A549 (cell line): ENCODE results near the gene CLSTN1. TPM values are rescaled to one million over a fixed set of nuclear protein-coding genes. Genes with fewer than 3 reads are reported as not detected.

ENCODE experiments used
- ATAC-seq, 2 experiments: fragments of 200-7000 bp in 1 of 2; fragments of >200 bp in 1 of 2; cut with Nextera tagmentation in 1 of 2; cut with Tn5 transposase in 1 of 2; 3 replicates each; pipeline versions ENCODE4 v1.8.0 to v1.9.1; 2018 to 2020; ENCODE audit warnings: mild to moderate bottlenecking in 1 of 2, moderate library complexity in 1 of 2
- CTCF ChIA-PET: fragments of 300-600 bp; sonication (Branson Sonifier 250); formaldehyde crosslinking; extraction: SDS; loops from one replicate; lab custom pipeline; 2021; ENCODE audit warnings: antibody characterized with exemption, inconsistent platforms; lab: Yijun Ruan, JAX
- POLR2A ChIA-PET: fragments of 350-600 bp; formaldehyde crosslinking; extraction: SDS; loops from one replicate; lab custom pipeline; 2021; ENCODE audit warnings: antibody characterized with exemption, inconsistent platforms; lab: Yijun Ruan, JAX
- DNase-seq, 2 experiments: peaks; one replicate each; pipeline versions ENCODE4 v3.0.0 to v3.0.0-alpha.2; 2011 to 2016; ENCODE audit warnings: low read depth in 1 of 2, low spot score in 1 of 2
- FAIRE-seq: peaks from 2 replicates; lab custom pipeline; 2011; peaks lifted over from hg19 to GRCh38; lab: Jason Lieb, UNC
- H3K27ac ChIP-seq, 2 experiments: fragments of >200 bp; sonication (Bioruptor Twin); formaldehyde crosslinking; 3 replicates each; pipeline ENCODE4 v1.5.1; 2016 to 2017
- H3K4me1 ChIP-seq: fragments of >200 bp; sonication (Bioruptor Twin); formaldehyde crosslinking; 3 replicates; pipeline ENCODE4 v1.6.1; 2016
- H3K4me2 ChIP-seq: fragments of >200 bp; sonication (Bioruptor Twin); formaldehyde crosslinking; 3 replicates; pipeline ENCODE4 v1.6.1; 2016
- H3K4me3 ChIP-seq: fragments of >200 bp; sonication (Bioruptor Twin); formaldehyde crosslinking; 3 replicates; pipeline ENCODE4 v1.5.1; 2016
- H3K9me3 ChIP-seq: fragments of >200 bp; sonication (Bioruptor Twin); formaldehyde crosslinking; 3 replicates; pipeline ENCODE4 v1.6.1; 2016
- CBX2 ChIP-seq: fragments of 200-600 bp; sonication (generic); IDR thresholded peaks from 2 replicates; pipeline ENCODE4 v1.6.1; 2016; ENCODE audit warnings: low read depth, mild to moderate bottlenecking, borderline replicate concordance
- CBX8 ChIP-seq: fragments of 200-600 bp; sonication (generic); IDR thresholded peaks from 2 replicates; pipeline ENCODE4 v1.6.1; 2016
- EHF ChIP-seq: fragments of 250-450 bp; sonication (Bioruptor Pico); IDR thresholded peaks from 2 replicates; pipeline ENCODE4 v1.5.0; 2020; ENCODE audit warnings: mild to moderate bottlenecking
- EHMT2 ChIP-seq: fragments of 200-600 bp; sonication (generic); IDR thresholded peaks from 2 replicates; pipeline ENCODE4 v1.6.1; 2016; ENCODE audit warnings: antibody characterized with exemption, low read depth, mild to moderate bottlenecking, moderate library complexity
- EP300 ChIP-seq, 2 experiments: fragments of >200 bp; sonication (Bioruptor Twin); formaldehyde crosslinking; IDR thresholded peaks; 2 replicates in 1 of 2; 3 replicates in 1 of 2; pipeline ENCODE4 v1.6.1; 2016 to 2017
- FOSB ChIP-seq: fragments of 250-450 bp; sonication (Bioruptor Pico); IDR thresholded peaks from 2 replicates; pipeline ENCODE4 v1.5.0; 2020; ENCODE audit warnings: mild to moderate bottlenecking, moderate library complexity
- FOSL2 ChIP-seq, 2 experiments: fragments of 450-650 bp in 1 of 2; fragments of >200 bp in 1 of 2; sonication (Bioruptor Twin) in 1 of 2; formaldehyde crosslinking; IDR thresholded peaks; 2 replicates each; pipeline versions ENCODE4 v1.5.0 to v1.6.1; 2016 to 2020; ENCODE audit warnings: mild to moderate bottlenecking in 1 of 2, moderate library complexity in 1 of 2
- HDAC2 ChIP-seq: fragments of 200-600 bp; sonication (generic); IDR thresholded peaks from 2 replicates; pipeline ENCODE4 v1.6.1; 2016
- HOXB13 ChIP-seq: fragments of 250-450 bp; sonication (Bioruptor Pico); IDR thresholded peaks from 2 replicates; pipeline ENCODE4 v1.5.0; 2020; ENCODE audit warnings: low read depth, mild to moderate bottlenecking, moderate library complexity
- JUN ChIP-seq, 2 experiments: fragments of >200 bp; sonication (Bioruptor Twin); formaldehyde crosslinking; IDR thresholded peaks; 2 replicates in 1 of 2; 3 replicates in 1 of 2; pipeline ENCODE4 v1.6.1; 2016 to 2017
- KDM5A ChIP-seq: fragments of 200-600 bp; sonication (generic); IDR thresholded peaks from 2 replicates; pipeline ENCODE4 v1.6.1; 2016; ENCODE audit warnings: antibody characterized with exemption, mild to moderate bottlenecking
- MYC ChIP-seq: IDR thresholded peaks from 2 replicates; pipeline ENCODE4 v1.6.1; 2012; ENCODE audit warnings: mild to moderate bottlenecking, inconsistent platforms, low read length, improper control_type of control experiment, borderline replicate concordance
- NR3C1 ChIP-seq: fragments of >200 bp; sonication (Bioruptor Twin); formaldehyde crosslinking; IDR thresholded peaks from 3 replicates; pipeline ENCODE4 v1.6.1; 2017
- PHF8 ChIP-seq: fragments of 200-600 bp; sonication (generic); IDR thresholded peaks from 2 replicates; pipeline ENCODE4 v1.6.1; 2016; ENCODE audit warnings: low read depth, mild to moderate bottlenecking, antibody characterized with exemption, moderate library complexity, borderline replicate concordance
- POLR2A ChIP-seq: IDR thresholded peaks from 2 replicates; pipeline ENCODE4 v1.6.1; 2012; ENCODE audit warnings: mild to moderate bottlenecking, low read length
- RCOR1 ChIP-seq: fragments of 150-350 bp; IDR thresholded peaks from 2 replicates; pipeline ENCODE4 v1.6.1; 2014; ENCODE audit warnings: antibody characterized with exemption, low read length, low read depth
- RFX5 ChIP-seq: fragments of 450-650 bp; IDR thresholded peaks from 2 replicates; pipeline ENCODE4 v1.7.1; 2014; ENCODE audit warnings: antibody characterized with exemption, mild to moderate bottlenecking, moderate library complexity
- SMC3 ChIP-seq: fragments of >200 bp; sonication (Bioruptor Twin); formaldehyde crosslinking; IDR thresholded peaks from 3 replicates; pipeline ENCODE4 v1.6.1; 2018; ENCODE audit warnings: inconsistent platforms
- TFCP2L1 ChIP-seq: fragments of 250-450 bp; sonication (Bioruptor Pico); IDR thresholded peaks from 2 replicates; pipeline ENCODE4 v1.5.0; 2021; ENCODE audit warnings: mild to moderate bottlenecking
- ZNF302 ChIP-seq: fragments of 250-450 bp; sonication (Bioruptor Pico); IDR thresholded peaks from 2 replicates; pipeline ENCODE4 v1.9.0; 2021; ENCODE audit warnings: inconsistent platforms, mild to moderate bottlenecking, moderate library complexity
- WGBS: methylation state at CpG from one replicate; pipeline ENCODE4 v1.1.6; 2017; ENCODE audit errors: missing lambda C conversion rate; 5-methylcytosine and 5-hydroxymethylcytosine counted together
- polyA plus RNA-seq, 4 experiments: library from polyadenylated mRNA; depleted of rRNA in 3 of 4; stranded (reverse); fragments of >200 nt; fragmentation: RNase III in 1 of 4; extraction: RNeasy Plus Mini Kit Qiagen cat#74134 plus additional on column Dnase treatment in 1 of 4; gene quantifications; 2 replicates in 3 of 4; 3 replicates in 1 of 4; pipeline ENCODE4 v1.2.3, GENCODE V29; 2011 to 2017
- TF ChIP-seq, protein P1 (sequence below): fragments of 250-450 bp; sonication (Bioruptor Pico); IDR thresholded peaks from 2 replicates; pipeline ENCODE4 v1.5.0; 2020; ENCODE audit warnings: low read depth, mild to moderate bottlenecking, moderate library complexity
- TF ChIP-seq, protein P2 (sequence below): fragments of 450-650 bp; IDR thresholded peaks from 2 replicates; pipeline ENCODE4 v1.6.1; 2014; ENCODE audit warnings: antibody characterized with exemption
- TF ChIP-seq, protein P3 (sequence below): fragments of >200 bp; sonication (Bioruptor Twin); formaldehyde crosslinking; IDR thresholded peaks from 2 replicates; pipeline ENCODE4 v1.6.1; 2016
- TF ChIP-seq, protein P4 (sequence below): fragments of >200 bp; sonication (Bioruptor Twin); formaldehyde crosslinking; IDR thresholded peaks from 3 replicates; pipeline ENCODE4 v1.5.1; 2016
- TF ChIP-seq, protein P5 (sequence below): fragments of >200 bp; sonication (Bioruptor Twin); formaldehyde crosslinking; IDR thresholded peaks from 3 replicates; pipeline ENCODE4 v1.6.1; 2016
- TF ChIP-seq, protein P6 (sequence below): IDR thresholded peaks from 2 replicates; pipeline ENCODE4 v1.6.1; 2012

Gene CLSTN1
- polyA plus RNA-seq, 2 of the 4 experiments (the other 2 are of a cell fraction): 27.3 to 56.1 TPM

DNA sequence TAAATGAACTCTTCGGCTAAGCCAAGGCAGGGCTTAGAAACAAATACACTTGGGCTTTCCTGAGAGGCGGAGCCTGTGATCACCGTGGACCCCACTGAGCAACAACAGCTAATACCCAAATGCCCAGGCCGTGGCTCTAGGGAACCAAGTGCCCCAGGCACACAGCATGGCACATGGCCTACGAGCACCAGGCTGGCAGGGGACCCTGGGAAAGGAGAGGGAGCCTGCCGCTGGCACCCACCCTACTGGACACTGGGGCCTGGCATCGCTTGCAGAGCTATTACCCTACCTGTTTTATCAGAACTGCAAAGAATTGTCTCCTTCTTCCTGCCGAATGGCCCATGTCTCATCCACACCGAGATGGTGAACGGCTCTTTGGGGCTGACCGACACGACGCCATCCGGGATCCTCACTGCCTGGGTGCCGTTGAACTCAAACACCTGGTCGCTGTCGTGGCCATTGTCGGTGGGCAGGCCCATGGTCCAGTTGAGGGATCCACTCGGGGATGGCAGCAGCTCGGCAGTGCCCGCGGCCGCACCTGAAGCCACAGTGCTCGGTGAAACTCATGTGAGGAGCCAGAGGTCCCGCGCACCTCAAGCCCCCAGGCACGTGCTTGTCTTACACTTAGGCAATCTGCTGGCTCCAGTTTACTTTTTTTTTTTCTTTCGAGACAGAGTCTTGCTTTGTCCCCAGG lies 79.5 kb downstream of the CLSTN1 start:
- Histone ChIP-seq H3K4me1 (no peaks in the 10 kb centered on the region), H3K27ac (no peak overlapping the region), H3K4me2 (no peak overlapping the region), H3K4me3 (no peak overlapping the region), H3K9me3 (no peaks in the 10 kb centered on the region)
- CTCF ChIA-PET: interaction anchor here (0.6 to 1.0 kb wide), 2 partner anchors 72 to 116 kb away, joined by 4 read pairs; no protein-coding TSS in a partner anchor
- TF ChIP-seq TFCP2L1 (CRISPR knock-in tag) (no peak), HOXB13 (CRISPR knock-in tag) (no peak), KDM5A (no peak), FOSB (CRISPR knock-in tag) (no peak), RFX5 (no peak), POLR2A (no peak), SMC3 (no peak), EHF (CRISPR knock-in tag) (no peak), EP300 (IDR thresholded peaks at IDR 0.05) (no peak), ZNF302 (CRISPR knock-in tag) (no peak), NR3C1 (no peak)
- TF ChIP-seq, protein P1, sequence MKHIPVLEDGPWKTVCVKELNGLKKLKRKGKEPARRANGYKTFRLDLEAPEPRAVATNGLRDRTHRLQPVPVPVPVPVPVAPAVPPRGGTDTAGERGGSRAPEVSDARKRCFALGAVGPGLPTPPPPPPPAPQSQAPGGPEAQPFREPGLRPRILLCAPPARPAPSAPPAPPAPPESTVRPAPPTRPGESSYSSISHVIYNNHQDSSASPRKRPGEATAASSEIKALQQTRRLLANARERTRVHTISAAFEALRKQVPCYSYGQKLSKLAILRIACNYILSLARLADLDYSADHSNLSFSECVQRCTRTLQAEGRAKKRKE (CRISPR knock-in tag): no peak
- TF ChIP-seq, protein P2, sequence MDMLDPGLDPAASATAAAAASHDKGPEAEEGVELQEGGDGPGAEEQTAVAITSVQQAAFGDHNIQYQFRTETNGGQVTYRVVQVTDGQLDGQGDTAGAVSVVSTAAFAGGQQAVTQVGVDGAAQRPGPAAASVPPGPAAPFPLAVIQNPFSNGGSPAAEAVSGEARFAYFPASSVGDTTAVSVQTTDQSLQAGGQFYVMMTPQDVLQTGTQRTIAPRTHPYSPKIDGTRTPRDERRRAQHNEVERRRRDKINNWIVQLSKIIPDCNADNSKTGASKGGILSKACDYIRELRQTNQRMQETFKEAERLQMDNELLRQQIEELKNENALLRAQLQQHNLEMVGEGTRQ: no peak
- no peak for DNase-seq
- no peak for FAIRE-seq
- WGBS: 96% methylated on average over 22 of the region's 28 CpGs
- POLR2A ChIA-PET: no interaction called here
- no peak for ATAC-seq

DNA sequence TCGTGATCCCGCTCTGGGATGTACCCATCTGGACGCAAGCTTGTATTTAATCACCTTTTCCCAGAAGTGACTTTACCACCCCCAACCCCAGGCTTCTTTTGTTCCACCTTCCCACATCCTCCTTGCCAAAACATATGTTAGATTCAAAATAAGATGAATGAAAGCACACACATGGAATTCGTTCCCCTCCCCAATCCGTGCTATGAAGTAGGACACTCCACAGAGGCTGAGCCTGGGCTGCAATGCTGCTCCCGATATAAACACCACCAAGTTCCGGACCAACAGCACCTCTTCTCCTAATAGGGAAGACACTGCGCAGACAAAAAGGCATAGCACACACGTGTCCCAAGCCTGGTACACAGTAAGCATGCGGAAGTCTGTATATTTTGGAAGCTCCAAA lies 86.1 kb downstream of the CLSTN1 start:
- 93% methylated on average over 10 of the region's 10 CpGs for WGBS
- ChIA-PET POLR2A (no interaction called here), CTCF (interaction anchor here (0.9 to 1.5 kb wide), 4 partner anchors 11 to 39 kb away, joined by 3 read pairs; no protein-coding TSS in a partner anchor)

DNA sequence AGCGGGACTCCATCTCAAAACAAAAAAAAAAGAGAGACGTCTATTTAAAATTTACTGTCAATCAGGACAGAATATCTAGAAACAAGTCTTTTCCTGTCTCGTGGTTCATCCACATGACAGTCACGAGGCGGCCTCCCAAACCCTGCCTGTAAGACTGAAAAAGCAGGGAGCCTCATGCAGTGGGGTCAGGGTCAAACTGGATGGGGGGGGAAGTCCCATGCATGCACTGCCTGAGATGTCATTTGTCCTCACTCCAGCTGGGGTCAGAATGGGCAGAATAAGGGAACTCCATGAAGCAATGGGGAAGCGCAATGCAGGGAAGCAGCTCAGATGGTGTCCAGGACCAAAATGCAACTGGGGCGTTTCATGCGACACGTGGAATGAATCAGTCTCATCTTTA lies 86.7 kb downstream of the CLSTN1 start:
- Histone ChIP-seq H3K9me3 (no peaks in the 10 kb centered on the region), H3K4me3 (no peak overlapping the region), H3K27ac (no peak overlapping the region), H3K4me1 (no peaks in the 10 kb centered on the region)
- 92% methylated on average over 9 of the region's 9 CpGs for WGBS
- TF ChIP-seq, protein P3, sequence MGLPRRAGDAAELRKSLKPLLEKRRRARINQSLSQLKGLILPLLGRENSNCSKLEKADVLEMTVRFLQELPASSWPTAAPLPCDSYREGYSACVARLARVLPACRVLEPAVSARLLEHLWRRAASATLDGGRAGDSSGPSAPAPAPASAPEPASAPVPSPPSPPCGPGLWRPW: no peak
- TF ChIP-seq, protein P1 (CRISPR knock-in tag): no peak
- TF ChIP-seq POLR2A: no peak
- no peak for TF ChIP-seq FOSL2 (IDR thresholded peaks at IDR 0.05)
- TF ChIP-seq FOSL2 (CRISPR knock-in tag; IDR thresholded peaks at IDR 0.05): no peak
- TF ChIP-seq CBX2: no peak
- TF ChIP-seq, protein P4, sequence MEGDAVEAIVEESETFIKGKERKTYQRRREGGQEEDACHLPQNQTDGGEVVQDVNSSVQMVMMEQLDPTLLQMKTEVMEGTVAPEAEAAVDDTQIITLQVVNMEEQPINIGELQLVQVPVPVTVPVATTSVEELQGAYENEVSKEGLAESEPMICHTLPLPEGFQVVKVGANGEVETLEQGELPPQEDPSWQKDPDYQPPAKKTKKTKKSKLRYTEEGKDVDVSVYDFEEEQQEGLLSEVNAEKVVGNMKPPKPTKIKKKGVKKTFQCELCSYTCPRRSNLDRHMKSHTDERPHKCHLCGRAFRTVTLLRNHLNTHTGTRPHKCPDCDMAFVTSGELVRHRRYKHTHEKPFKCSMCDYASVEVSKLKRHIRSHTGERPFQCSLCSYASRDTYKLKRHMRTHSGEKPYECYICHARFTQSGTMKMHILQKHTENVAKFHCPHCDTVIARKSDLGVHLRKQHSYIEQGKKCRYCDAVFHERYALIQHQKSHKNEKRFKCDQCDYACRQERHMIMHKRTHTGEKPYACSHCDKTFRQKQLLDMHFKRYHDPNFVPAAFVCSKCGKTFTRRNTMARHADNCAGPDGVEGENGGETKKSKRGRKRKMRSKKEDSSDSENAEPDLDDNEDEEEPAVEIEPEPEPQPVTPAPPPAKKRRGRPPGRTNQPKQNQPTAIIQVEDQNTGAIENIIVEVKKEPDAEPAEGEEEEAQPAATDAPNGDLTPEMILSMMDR: no peak
- TF ChIP-seq, protein P5, sequence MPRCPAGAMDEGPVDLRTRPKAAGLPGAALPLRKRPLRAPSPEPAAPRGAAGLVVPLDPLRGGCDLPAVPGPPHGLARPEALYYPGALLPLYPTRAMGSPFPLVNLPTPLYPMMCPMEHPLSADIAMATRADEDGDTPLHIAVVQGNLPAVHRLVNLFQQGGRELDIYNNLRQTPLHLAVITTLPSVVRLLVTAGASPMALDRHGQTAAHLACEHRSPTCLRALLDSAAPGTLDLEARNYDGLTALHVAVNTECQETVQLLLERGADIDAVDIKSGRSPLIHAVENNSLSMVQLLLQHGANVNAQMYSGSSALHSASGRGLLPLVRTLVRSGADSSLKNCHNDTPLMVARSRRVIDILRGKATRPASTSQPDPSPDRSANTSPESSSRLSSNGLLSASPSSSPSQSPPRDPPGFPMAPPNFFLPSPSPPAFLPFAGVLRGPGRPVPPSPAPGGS: no peak
- TF ChIP-seq, protein P6, sequence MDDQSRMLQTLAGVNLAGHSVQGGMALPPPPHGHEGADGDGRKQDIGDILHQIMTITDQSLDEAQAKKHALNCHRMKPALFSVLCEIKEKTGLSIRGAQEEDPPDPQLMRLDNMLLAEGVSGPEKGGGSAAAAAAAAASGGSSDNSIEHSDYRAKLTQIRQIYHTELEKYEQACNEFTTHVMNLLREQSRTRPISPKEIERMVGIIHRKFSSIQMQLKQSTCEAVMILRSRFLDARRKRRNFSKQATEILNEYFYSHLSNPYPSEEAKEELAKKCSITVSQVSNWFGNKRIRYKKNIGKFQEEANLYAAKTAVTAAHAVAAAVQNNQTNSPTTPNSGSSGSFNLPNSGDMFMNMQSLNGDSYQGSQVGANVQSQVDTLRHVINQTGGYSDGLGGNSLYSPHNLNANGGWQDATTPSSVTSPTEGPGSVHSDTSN: no peak
- TF ChIP-seq HDAC2: no peak
- TF ChIP-seq RFX5: no peak
- no peak for TF ChIP-seq MYC
- TF ChIP-seq, protein P2: no peak
- TF ChIP-seq, all 56 proteins: peak for 0
- CTCF ChIA-PET: interaction anchor here (1.4 to 1.5 kb wide), 2 partner anchors 10 to 11 kb away, joined by 3 read pairs; no protein-coding TSS in a partner anchor
- H3K4me2 ChIP-seq: no peak overlapping the region
- no peak for FAIRE-seq
- POLR2A ChIA-PET: no interaction called here
- no peak for DNase-seq
- ATAC-seq: no peak; a peak in 1 of 6 replicates

More for the DNA sequence above, 86.1 kb downstream of the CLSTN1 start:
- no peak for FAIRE-seq
- no peak overlapping the region for H3K27ac ChIP-seq
- no peak overlapping the region for H3K4me3 ChIP-seq
- ATAC-seq: no peak
- DNase-seq: no peak
- no peaks in the 10 kb centered on the region for H3K9me3 ChIP-seq
- H3K4me2 ChIP-seq: no peak overlapping the region
- no peak for TF ChIP-seq CBX8
- TF ChIP-seq JUN (IDR thresholded peaks at IDR 0.05): no peak
- TF ChIP-seq KDM5A: no peak
- no peak for TF ChIP-seq PHF8
- no peak for TF ChIP-seq EHMT2
- TF ChIP-seq RCOR1: no peak
- no peaks in the 10 kb centered on the region for H3K4me1 ChIP-seq
